Activated CD8-positive, alpha-beta memory T cell treated with anti-CD3 and anti-CD28 coated beads for 36 hours (primary cell): ENCODE data around the gene ANKRD2. TPM values are rescaled to one million over a fixed set of nuclear protein-coding genes. Genes with fewer than 3 reads are reported as not detected.
"Not testable (repeated sequence)": the region's sequence is repeated elsewhere in the genome, so short reads cannot be mapped to it uniquely, and the experiment has no call there.

Source experiments
- CTCF ChIA-PET: fragments of 350-600 bp; sonication (Branson Sonifier 250); formaldehyde crosslinking; loops from one replicate; lab custom pipeline; 2021; ENCODE audit warnings: antibody characterized with exemption; lab: Charles Lee
- POLR2A ChIA-PET: fragments of 350-600 bp; sonication (Branson Sonifier 250); formaldehyde crosslinking; loops from one replicate; lab custom pipeline; 2021; ENCODE audit warnings: antibody characterized with exemption; lab: Charles Lee
- total RNA-seq, 2 experiments: library from RNA; stranded (reverse); gene quantifications; one replicate each; pipeline ENCODE4 v1.2.3, GENCODE V29; 2021

Gene ANKRD2
- total RNA-seq = under 1 TPM in 1 of 2 experiments, not detected in 1; 0.13 TPM

- POLR2A ChIA-PET = no interaction called here
- CTCF ChIA-PET = interaction anchor here (0.6 to 2.0 kb wide), 10 partner anchors 9 to 113 kb away, joined by 3 to 7 read pairs (median 3); partner anchors contain the start of gene PI4K2A
These were observed at the start of gene ANKRD2 for GRCh38 chr10:97572214-97572989. Gene ANKRD2, plus strand, starts transcription at chr10:97572779. Its CDS starts 10 bp downstream, at chr10:97572789.

- POLR2A ChIA-PET = no interaction called here
- CTCF ChIA-PET = interaction anchor here (2.2 kb wide), 1 partner anchor 12 kb away, joined by 7 read pairs; no protein-coding TSS in a partner anchor
These were observed 49.6 kb upstream of the ANKRD2 start for GRCh38 chr10:97522937-97523336.

- ChIA-PET CTCF (no interaction called here), POLR2A (no interaction called here)
These were observed 47.5 kb upstream of the ANKRD2 start for GRCh38 chr10:97525086-97525485.

GRCh38 chr10:97525683-97526110 is 46.9 kb upstream of the ANKRD2 start:
- ChIA-PET CTCF (interaction anchor here (1.6 kb wide), 1 partner anchor 46 kb away, joined by 6 read pairs; the partner anchor contains the start of gene ANKRD2), POLR2A (no interaction called here)

GRCh38 chr10:97528876-97529275 is 43.7 kb upstream of the ANKRD2 start:
- CTCF ChIA-PET, POLR2A ChIA-PET: not testable (repeated sequence)

- POLR2A ChIA-PET = no interaction called here
- CTCF ChIA-PET = no interaction called here
These were observed 42.7 kb upstream of the ANKRD2 start for GRCh38 chr10:97529685-97530465.

GRCh38 chr10:97531401-97531986 is 41.1 kb upstream of the ANKRD2 start:
- POLR2A ChIA-PET = no interaction called here
- CTCF ChIA-PET = no interaction called here

GRCh38 chr10:97532935-97533671 is 39.5 kb upstream of the ANKRD2 start:
- POLR2A ChIA-PET = no interaction called here
- CTCF ChIA-PET = interaction anchor here (0.6 to 1.0 kb wide), 2 partner anchors 18 to 140 kb away, joined by 3 to 4 read pairs; no protein-coding TSS in a partner anchor

GRCh38 chr10:97533888-97534287 is 38.7 kb upstream of the ANKRD2 start:
- ChIA-PET CTCF (interaction anchor here (0.6 to 2.7 kb wide), 6 partner anchors 12 to 475 kb away, joined by 3 to 20 read pairs (median 4); no protein-coding TSS in a partner anchor), POLR2A (no interaction called here)

- ChIA-PET POLR2A (no interaction called here), CTCF (interaction anchor here (1.2 to 2.7 kb wide), 3 partner anchors 13 to 89 kb away, joined by 3 to 20 read pairs (median 7); no protein-coding TSS in a partner anchor)
These were observed 37.7 kb upstream of the ANKRD2 start for GRCh38 chr10:97534746-97535367.

GRCh38 chr10:97537186-97537869 is 35.3 kb upstream of the ANKRD2 start:
- POLR2A ChIA-PET = no interaction called here
- CTCF ChIA-PET = no interaction called here

- ChIA-PET CTCF (no interaction called here), POLR2A (no interaction called here)
These were observed 34.2 kb upstream of the ANKRD2 start for GRCh38 chr10:97538411-97538810.

GRCh38 chr10:97538839-97539238 is 33.7 kb upstream of the ANKRD2 start:
- ChIA-PET POLR2A (no interaction called here), CTCF (interaction anchor here (0.9 kb wide), 1 partner anchor 31 kb away, joined by 3 read pairs; no protein-coding TSS in a partner anchor)

GRCh38 chr10:97539523-97540200 is 32.9 kb upstream of the ANKRD2 start:
- POLR2A ChIA-PET = no interaction called here

GRCh38 chr10:97540669-97541500 is 31.7 kb upstream of the ANKRD2 start:
- POLR2A ChIA-PET = no interaction called here
- CTCF ChIA-PET = interaction anchor here (0.7 to 0.9 kb wide), 3 partner anchors 40 to 130 kb away, joined by 3 to 5 read pairs (median 4); no protein-coding TSS in a partner anchor

More at GRCh38 chr10:97539523-97540200, 32.9 kb upstream of the ANKRD2 start:
- CTCF ChIA-PET = interaction anchor here (0.6 to 0.9 kb wide), 2 partner anchors 13 to 32 kb away, joined by 3 to 7 read pairs; no protein-coding TSS in a partner anchor
